H1 (cell line): Measurements from ENCODE around the gene CEP41. TPM values are rescaled to one million over a fixed set of nuclear protein-coding genes. Genes with fewer than 3 reads are reported as not detected.

Experiments
- CTCF ChIA-PET: fragments of 300-600 bp; sonication (Branson Sonifier 250); formaldehyde crosslinking; loops from one replicate; lab custom pipeline; 2021; ENCODE audit not compliant: partially characterized antibody; lab: Charles Lee
- POLR2A ChIA-PET: fragments of 300-600 bp; sonication (Branson Sonifier 250); formaldehyde crosslinking; loops from one replicate; lab custom pipeline; 2021; ENCODE audit warnings: inconsistent platforms; ENCODE audit not compliant: partially characterized antibody; lab: Charles Lee
- DNase-seq, 2 experiments: peaks; one replicate each; pipeline versions ENCODE4 v3.0.0 to v3.0.0-alpha.2; 2010 to 2022; ENCODE audit warnings: low spot score in 2 of 2, low read depth in 1 of 2, mixed read lengths in 1 of 2
- FAIRE-seq: peaks from 2 replicates; lab custom pipeline; 2011; peaks lifted over from hg19 to GRCh38; lab: Jason Lieb, UNC
- H2AFZ ChIP-seq: 2 replicates; pipeline ENCODE4 v1.8.1; 2012; ENCODE audit warnings: low read length, inconsistent platforms
- H2AK5ac ChIP-seq: 2 replicates; pipeline ENCODE4 v1.6.1; 2013; ENCODE audit warnings: low read depth, low read length
- H2BK120ac ChIP-seq: replicated peaks from 2 replicates; pipeline ENCODE3; 2013; ENCODE audit warnings: low read depth, low read length, inconsistent platforms
- H2BK12ac ChIP-seq: 2 replicates; pipeline ENCODE4 v1.6.1; 2013; ENCODE audit warnings: low read depth, low read length
- H2BK15ac ChIP-seq: 2 replicates; pipeline ENCODE4 v1.6.1; 2013; ENCODE audit warnings: low read length
- H2BK20ac ChIP-seq: 2 replicates; pipeline ENCODE4 v1.6.1; 2013; ENCODE audit warnings: low read length
- H2BK5ac ChIP-seq: 2 replicates; pipeline ENCODE4 v1.6.1; 2013; ENCODE audit warnings: low read depth, low read length
- H3K14ac ChIP-seq: 2 replicates; pipeline ENCODE4 v1.6.1; 2013; ENCODE audit warnings: inconsistent platforms; ENCODE audit not compliant: insufficient read length
- H3K18ac ChIP-seq: 2 replicates; pipeline ENCODE4 v1.6.1; 2013; ENCODE audit warnings: low read length; ENCODE audit errors: extremely low read depth
- H3K23ac ChIP-seq: 2 replicates; pipeline ENCODE4 v1.6.1; 2013; ENCODE audit warnings: inconsistent platforms; ENCODE audit not compliant: insufficient read length
- H3K23me2 ChIP-seq: 2 replicates; pipeline ENCODE4 v1.6.1; 2013; ENCODE audit warnings: low read depth, low read length
- H3K27ac ChIP-seq: 2 replicates; pipeline ENCODE4 v1.6.1; 2011; ENCODE audit warnings: low read depth, low read length, inconsistent platforms
- H3K27me3 ChIP-seq, 4 experiments: replicated peaks in 1 of 4; 1 replicate in 1 of 4; 2 replicates in 3 of 4; pipeline versions ENCODE4 v1.6.1 to v1.8.1; 2011 to 2013; ENCODE audit warnings: low read length in 3 of 4, mild to moderate bottlenecking in 3 of 4, inconsistent platforms in 2 of 4, mixed read lengths in 2 of 4, moderate library complexity in 1 of 4; ENCODE audit not compliant: control insufficient read depth in 3 of 4, insufficient read depth in 3 of 4; ENCODE audit errors: extremely low read depth in 1 of 4
- H3K36me3 ChIP-seq, 4 experiments: 2 replicates each; pipeline versions ENCODE4 v1.6.1 to v1.8.1; 2011 to 2013; ENCODE audit warnings: mild to moderate bottlenecking in 4 of 4, low read length in 3 of 4, moderate library complexity in 2 of 4, control low read depth in 1 of 4, inconsistent platforms in 1 of 4; ENCODE audit not compliant: insufficient read depth in 4 of 4, control insufficient read depth in 2 of 4
- H3K4ac ChIP-seq: replicated peaks from 2 replicates; pipeline ENCODE3; 2013; ENCODE audit warnings: low read length, low read depth, mixed read lengths, inconsistent platforms; ENCODE audit not compliant: insufficient read length
- H3K4me1 ChIP-seq, 4 experiments: replicated peaks in 1 of 4; 1 replicate in 1 of 4; 2 replicates in 3 of 4; pipeline versions ENCODE4 v1.6.1 to v1.8.1; 2011 to 2013; ENCODE audit warnings: low read length in 3 of 4, inconsistent platforms in 2 of 4, mixed read lengths in 1 of 4; ENCODE audit not compliant: insufficient read depth in 4 of 4, control insufficient read depth in 3 of 4
- H3K4me2 ChIP-seq, 2 experiments: 2 replicates each; pipeline versions ENCODE4 v1.6.1 to v1.8.1; 2011 to 2013; ENCODE audit warnings: low read depth in 2 of 2, low read length in 2 of 2, control low read depth in 1 of 2, inconsistent platforms in 1 of 2, mild to moderate bottlenecking in 1 of 2; ENCODE audit not compliant: insufficient read depth in 1 of 2
- H3K4me3 ChIP-seq, 4 experiments: fragments of 200-600, 300-600 bp in 1 of 4; sonication (generic), shearing (Covaris generic), sonication (Bioruptor Twin) in 1 of 4; 2 replicates each; pipeline versions ENCODE4 v1.5.1 to v1.8.1; 2011 to 2016; ENCODE audit warnings: low read length in 4 of 4, low read depth in 3 of 4, control low read depth in 2 of 4, inconsistent platforms in 2 of 4, mild to moderate bottlenecking in 2 of 4, mixed read lengths in 1 of 4, moderate library complexity in 1 of 4; ENCODE audit not compliant: insufficient read depth in 2 of 4; ENCODE audit errors: extremely low read depth in 1 of 4
- H3K56ac ChIP-seq: replicated peaks from 2 replicates; pipeline ENCODE3; 2013; ENCODE audit warnings: low read depth, mild to moderate bottlenecking, mixed read lengths, low read length, inconsistent platforms; ENCODE audit not compliant: insufficient read length
- H3K79me1 ChIP-seq: 2 replicates; pipeline ENCODE4 v1.6.1; 2013; ENCODE audit warnings: low read depth, low read length, control low read depth
- H3K79me2 ChIP-seq, 2 experiments: 2 replicates each; pipeline versions ENCODE4 v1.6.1 to v1.8.1; 2012 to 2013; ENCODE audit warnings: low read length in 2 of 2, mild to moderate bottlenecking in 2 of 2, inconsistent platforms in 1 of 2; ENCODE audit not compliant: insufficient read depth in 2 of 2, control insufficient read depth in 1 of 2
- H3K9ac ChIP-seq, 4 experiments: replicated peaks in 1 of 4; 1 replicate in 1 of 4; 2 replicates in 3 of 4; pipeline versions ENCODE4 v1.6.1 to v1.8.1; 2011 to 2013; ENCODE audit warnings: low read depth in 3 of 4, low read length in 3 of 4, control low read depth in 2 of 4, mild to moderate bottlenecking in 2 of 4, moderate library complexity in 2 of 4, inconsistent platforms in 1 of 4; ENCODE audit errors: extremely low read depth in 1 of 4
- H3K9me3 ChIP-seq, 2 experiments: 2 replicates each; pipeline versions ENCODE4 v1.6.1 to v1.8.1; 2012 to 2013; ENCODE audit warnings: mild to moderate bottlenecking in 2 of 2, moderate library complexity in 2 of 2, control low read depth in 1 of 2, inconsistent platforms in 1 of 2, low read depth in 1 of 2, low read length in 1 of 2, mixed read lengths in 1 of 2; ENCODE audit not compliant: insufficient read depth in 2 of 2
- H4K20me1 ChIP-seq, 2 experiments: replicated peaks in 1 of 2; 2 replicates each; pipeline versions ENCODE3 to v1.8.1; 2011 to 2013; ENCODE audit warnings: inconsistent platforms in 2 of 2, low read length in 2 of 2, mild to moderate bottlenecking in 1 of 2; ENCODE audit not compliant: insufficient read depth in 2 of 2, control insufficient read depth in 1 of 2
- H4K5ac ChIP-seq: 2 replicates; pipeline ENCODE4 v1.6.1; 2013; ENCODE audit warnings: low read length, low read depth, mixed read lengths, inconsistent platforms; ENCODE audit not compliant: insufficient read length
- H4K8ac ChIP-seq: 2 replicates; pipeline ENCODE4 v1.8.0; 2013; ENCODE audit warnings: mild to moderate bottlenecking, moderate library complexity, low read length, inconsistent platforms; ENCODE audit not compliant: insufficient read depth; ENCODE audit errors: extremely low read depth
- H4K91ac ChIP-seq: replicated peaks from 2 replicates; pipeline ENCODE3; 2013; ENCODE audit warnings: low read length, mixed read lengths, inconsistent platforms; ENCODE audit not compliant: insufficient read length
- CBX8 ChIP-seq: fragments of 300-800, 300-1000 bp; sonication (generic); IDR thresholded peaks from 2 replicates; pipeline ENCODE4 v1.7.1; 2016; ENCODE audit warnings: low read depth, low read length, borderline replicate concordance
- CHD1 ChIP-seq: IDR thresholded peaks from 2 replicates; pipeline ENCODE4 v1.6.1; 2012; ENCODE audit warnings: low read depth, low read length, improper control_type of control experiment
- CHD2 ChIP-seq: IDR thresholded peaks from 2 replicates; pipeline ENCODE4 v1.6.1; 2012; ENCODE audit warnings: low read length, improper control_type of control experiment
- EZH2 ChIP-seq: fragments of 200-600 bp; sonication (generic); IDR thresholded peaks from 2 replicates; pipeline ENCODE4 v1.7.1; 2012; ENCODE audit warnings: low read depth, mild to moderate bottlenecking, moderate library complexity, low read length, inconsistent platforms; ENCODE audit not compliant: severe bottlenecking
- HDAC2 ChIP-seq, 2 experiments: fragments of 300-600 bp in 1 of 2; sonication (generic) in 1 of 2; IDR thresholded peaks; 2 replicates each; pipeline ENCODE4 v1.6.1; 2011 to 2012; ENCODE audit warnings: low read depth in 2 of 2, low read length in 2 of 2, mild to moderate bottlenecking in 2 of 2, moderate library complexity in 2 of 2, borderline replicate concordance in 1 of 2, inconsistent platforms in 1 of 2
- JUND ChIP-seq: IDR thresholded peaks from 2 replicates; pipeline ENCODE4 v1.6.1; 2011; ENCODE audit warnings: mild to moderate bottlenecking, improper control_type of control experiment, low read length
- SIN3A ChIP-seq, 2 experiments: IDR thresholded peaks in 1 of 2; conservative IDR thresholded peaks in 1 of 2; 2 replicates each; pipeline ENCODE4 v1.6.1; 2011 to 2012; ENCODE audit warnings: low read length in 2 of 2, improper control_type of control experiment in 1 of 2, low read depth in 1 of 2, mild to moderate bottlenecking in 1 of 2
- TAF7 ChIP-seq: optimal IDR thresholded peaks from 2 replicates; pipeline ENCODE3; 2011; ENCODE audit warnings: low read depth, mild to moderate bottlenecking, inconsistent platforms, low read length, moderate library complexity, borderline replicate concordance
- WGBS, 2 experiments: shearing (Covaris generic) in 1 of 2; methylation state at CpG; one replicate each; pipeline versions ENCODE4 v1.1.6 to v1.1.7; 2013 to 2015; ENCODE audit warnings: low lambda C conversion rate in 2 of 2, mixed read lengths in 2 of 2, inconsistent platforms in 1 of 2, low coverage in 1 of 2, missing lambda C conversion rate in 1 of 2; ENCODE audit not compliant: insufficient replicate concordance in 2 of 2, insufficient coverage in 1 of 2, insufficient read length in 1 of 2; ENCODE audit errors: extremely low coverage in 1 of 2, missing lambda C conversion rate in 1 of 2; 5-methylcytosine and 5-hydroxymethylcytosine counted together
- polyA plus RNA-seq, 7 experiments: library from polyadenylated mRNA; depleted of rRNA in 3 of 7; stranded (reverse) in 5 of 7; unstranded in 2 of 7; fragments of >200 nt in 5 of 7; fragments of 200-250 nt in 2 of 7; gene quantifications; 1 replicate in 5 of 7; 2 replicates in 1 of 7; 4 replicates in 1 of 7; pipeline versions ENCODE4 v1.2.1 to v1.2.3, GENCODE V29; 2011 to 2013; ENCODE audit warnings: missing spikeins in 2 of 7, mixed read lengths in 2 of 7
- total RNA-seq: library from RNA; stranded (reverse); fragmentation: NEBNext Ultra II Directional; extraction: Animal tissue kit (Norgen Biotek cat#: 25700); gene quantifications from 2 replicates; pipeline ENCODE4 v1.2.1, GENCODE V29; 2021
- TF ChIP-seq, protein P1 (sequence below): IDR thresholded peaks from 2 replicates; pipeline ENCODE4 v1.6.1; 2011; ENCODE audit warnings: low read length, improper control_type of control experiment
- TF ChIP-seq, protein P2 (sequence below): IDR thresholded peaks from 2 replicates; pipeline ENCODE4 v1.6.1; 2012; ENCODE audit warnings: inconsistent platforms

Gene CEP41
- total and polyA plus RNA-seq, 2 of the 8 experiments (the other 6 are each of a cell fraction or from before 2014, with no cell fraction given), result 9.3 to 12.8 TPM

DNA sequence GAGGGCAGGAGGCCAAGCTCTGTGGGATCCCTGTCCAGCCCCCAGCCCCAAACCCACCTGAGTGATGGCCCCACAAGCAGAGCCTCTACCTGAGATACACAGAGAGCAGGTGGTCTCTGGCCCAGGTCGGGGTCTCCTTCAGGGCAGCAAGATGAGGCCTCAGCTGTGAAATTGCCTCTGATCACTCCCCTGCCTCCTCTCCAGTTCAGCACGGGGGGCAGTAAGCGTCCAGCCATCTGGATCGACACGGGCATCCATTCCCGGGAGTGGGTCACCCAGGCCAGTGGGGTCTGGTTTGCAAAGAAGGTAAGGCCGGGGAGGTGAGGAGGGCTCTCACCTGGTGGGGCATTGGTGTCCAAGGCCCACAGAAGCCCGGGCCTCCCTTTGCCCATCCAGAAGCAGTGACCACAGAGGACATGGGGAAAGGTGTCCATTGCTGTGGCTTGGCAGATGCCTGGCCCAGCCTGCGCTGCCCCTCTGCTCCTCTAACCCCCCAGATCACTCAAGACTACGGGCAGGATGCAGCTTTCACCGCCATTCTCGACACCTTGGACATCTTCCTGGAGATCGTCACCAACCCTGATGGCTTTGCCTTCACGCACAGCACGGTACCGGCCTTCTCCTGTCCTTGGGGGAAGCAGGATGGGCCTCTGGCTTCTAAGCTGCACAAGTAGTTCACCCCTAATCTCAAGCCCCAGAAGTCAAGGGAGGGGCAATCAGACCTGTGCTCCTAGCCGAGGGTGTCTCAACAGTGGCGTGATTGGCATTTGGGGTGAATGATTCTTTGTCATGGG is 57.4 kb downstream of the CEP41 start:
- CTCF ChIA-PET, result interaction anchor here (1.7 kb wide), 1 partner anchor 29 kb away, joined by 4 read pairs; no protein-coding TSS in a partner anchor
- H3K14ac ChIP-seq, result no peak overlapping the region
- POLR2A ChIA-PET, result no interaction called here
- TF ChIP-seq CBX8 (no peak), CHD1 (no peak), CHD2 (no peak), EZH2 (no peak), SIN3A (conservative IDR thresholded peaks at IDR 0.05 in 1 of 2, IDR thresholded peaks at IDR 0.05 in 1 of 2; ENCODE audit: low read depth in 1 of 2, low read length in 2 of 2) (no peak), HDAC2 (IDR thresholded peaks at IDR 0.05; ENCODE audit: borderline replicate concordance in 1 of 2, low read depth in 2 of 2, low read length in 2 of 2) (no peak), JUND (no peak), TAF7 (no peak)
- TF ChIP-seq, protein P1, sequence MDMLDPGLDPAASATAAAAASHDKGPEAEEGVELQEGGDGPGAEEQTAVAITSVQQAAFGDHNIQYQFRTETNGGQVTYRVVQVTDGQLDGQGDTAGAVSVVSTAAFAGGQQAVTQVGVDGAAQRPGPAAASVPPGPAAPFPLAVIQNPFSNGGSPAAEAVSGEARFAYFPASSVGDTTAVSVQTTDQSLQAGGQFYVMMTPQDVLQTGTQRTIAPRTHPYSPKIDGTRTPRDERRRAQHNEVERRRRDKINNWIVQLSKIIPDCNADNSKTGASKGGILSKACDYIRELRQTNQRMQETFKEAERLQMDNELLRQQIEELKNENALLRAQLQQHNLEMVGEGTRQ, result no peak
- TF ChIP-seq, protein P2, sequence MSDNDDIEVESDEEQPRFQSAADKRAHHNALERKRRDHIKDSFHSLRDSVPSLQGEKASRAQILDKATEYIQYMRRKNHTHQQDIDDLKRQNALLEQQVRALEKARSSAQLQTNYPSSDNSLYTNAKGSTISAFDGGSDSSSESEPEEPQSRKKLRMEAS, result no peak

More for the DNA sequence above, 57.4 kb downstream of the CEP41 start:
- H3K36me3 ChIP-seq, result no peaks in the 10 kb centered on the region
- H3K9me3 ChIP-seq, result no peaks in the 10 kb centered on the region
- no peaks in the 10 kb centered on the region; a peak in 1 of 7 replicates for H3K27me3 ChIP-seq
- H2BK20ac ChIP-seq, result no peak overlapping the region
- H2BK120ac ChIP-seq, result no peak overlapping the region
- no peaks in the 10 kb centered on the region for H3K79me2 ChIP-seq
- H4K91ac ChIP-seq, result no peak overlapping the region
- no peak overlapping the region for H4K5ac ChIP-seq
- peaks cover 0 to 2% (median 0%) of the 10 kb centered on the region in 4 experiments; a peak in 1 of 7 replicates for H3K4me1 ChIP-seq
- WGBS, 2 experiments, result 95% methylated on average over 18 of the region's 18 CpGs; no CpG with 5 or more reads in 1 of the 2 experiments
- H2AFZ ChIP-seq, result no peak overlapping the region
- H4K20me1 ChIP-seq, result no peaks in the 10 kb centered on the region
- H2AK5ac ChIP-seq, result no peak overlapping the region
- no peak for FAIRE-seq
- no peak overlapping the region for H3K27ac ChIP-seq
- no peaks in the 10 kb centered on the region; the same call in 1 of the 2 replicates for H3K23me2 ChIP-seq
- no peak overlapping the region for H3K4ac ChIP-seq
- no peak overlapping the region for H2BK12ac ChIP-seq
- H3K18ac ChIP-seq, result no peak overlapping the region
- DNase-seq, result peak in 1 of 2 experiments; percentile 26
- H3K79me1 ChIP-seq, result no peaks in the 10 kb centered on the region
- no peak overlapping the region for H3K4me3 ChIP-seq
- H3K4me2 ChIP-seq, result no peak overlapping the region
- no peak overlapping the region for H2BK5ac ChIP-seq
- H3K9ac ChIP-seq, result no peak overlapping the region
- H3K56ac ChIP-seq, result no peak overlapping the region
- no peak overlapping the region; the same call in 1 of the 2 replicates for H4K8ac ChIP-seq
- H2BK15ac ChIP-seq, result no peak overlapping the region
- H3K23ac ChIP-seq, result no peak overlapping the region
